A549 (cell line): Measurements from ENCODE around the gene DEAF1. TPM values are rescaled to one million over a fixed set of nuclear protein-coding genes. Genes with fewer than 3 reads are reported as not detected.

Source experiments
- ATAC-seq, 2 experiments: fragments of 200-7000 bp in 1 of 2; fragments of >200 bp in 1 of 2; cut with Nextera tagmentation in 1 of 2; cut with Tn5 transposase in 1 of 2; 3 replicates each; pipeline versions ENCODE4 v1.8.0 to v1.9.1; 2018 to 2020; ENCODE audit warnings: mild to moderate bottlenecking in 1 of 2, moderate library complexity in 1 of 2
- CTCF ChIA-PET: fragments of 300-600 bp; sonication (Branson Sonifier 250); formaldehyde crosslinking; extraction: SDS; loops from one replicate; lab custom pipeline; 2021; ENCODE audit warnings: antibody characterized with exemption, inconsistent platforms; lab: Yijun Ruan, JAX
- POLR2A ChIA-PET: fragments of 350-600 bp; formaldehyde crosslinking; extraction: SDS; loops from one replicate; lab custom pipeline; 2021; ENCODE audit warnings: antibody characterized with exemption, inconsistent platforms; lab: Yijun Ruan, JAX
- DNase-seq, 2 experiments: peaks; one replicate each; pipeline versions ENCODE4 v3.0.0 to v3.0.0-alpha.2; 2011 to 2016; ENCODE audit warnings: low read depth in 1 of 2, low spot score in 1 of 2
- FAIRE-seq: peaks from 2 replicates; lab custom pipeline; 2011; peaks lifted over from hg19 to GRCh38; lab: Jason Lieb, UNC
- H3K27ac ChIP-seq, 2 experiments: fragments of >200 bp; sonication (Bioruptor Twin); formaldehyde crosslinking; 3 replicates each; pipeline ENCODE4 v1.5.1; 2016 to 2017
- H3K4me1 ChIP-seq: fragments of >200 bp; sonication (Bioruptor Twin); formaldehyde crosslinking; 3 replicates; pipeline ENCODE4 v1.6.1; 2016
- H3K4me2 ChIP-seq: fragments of >200 bp; sonication (Bioruptor Twin); formaldehyde crosslinking; 3 replicates; pipeline ENCODE4 v1.6.1; 2016
- H3K4me3 ChIP-seq: fragments of >200 bp; sonication (Bioruptor Twin); formaldehyde crosslinking; 3 replicates; pipeline ENCODE4 v1.5.1; 2016
- H3K9me3 ChIP-seq: fragments of >200 bp; sonication (Bioruptor Twin); formaldehyde crosslinking; 3 replicates; pipeline ENCODE4 v1.6.1; 2016
- ATOH8 ChIP-seq: fragments of 250-450 bp; sonication (Bioruptor Pico); IDR thresholded peaks from 2 replicates; pipeline ENCODE4 v1.5.0; 2020; ENCODE audit warnings: low read depth, mild to moderate bottlenecking, moderate library complexity
- BHLHE40 ChIP-seq: IDR thresholded peaks from 2 replicates; pipeline ENCODE4 v1.6.1; 2012; ENCODE audit warnings: low read depth, low read length, inconsistent platforms
- CBX2 ChIP-seq: fragments of 200-600 bp; sonication (generic); IDR thresholded peaks from 2 replicates; pipeline ENCODE4 v1.6.1; 2016; ENCODE audit warnings: low read depth, mild to moderate bottlenecking, borderline replicate concordance
- E2F6 ChIP-seq: IDR thresholded peaks from 2 replicates; pipeline ENCODE4 v1.6.1; 2012; ENCODE audit warnings: low read depth, borderline replicate concordance
- FOSB ChIP-seq: fragments of 250-450 bp; sonication (Bioruptor Pico); IDR thresholded peaks from 2 replicates; pipeline ENCODE4 v1.5.0; 2020; ENCODE audit warnings: mild to moderate bottlenecking, moderate library complexity
- GATA3 ChIP-seq: IDR thresholded peaks from 2 replicates; pipeline ENCODE4 v1.6.1; 2012; ENCODE audit warnings: borderline replicate concordance
- HOXA7 ChIP-seq: fragments of 250-450 bp; sonication (Bioruptor Pico); IDR thresholded peaks from 2 replicates; pipeline ENCODE4 v1.5.0; 2020; ENCODE audit warnings: mild to moderate bottlenecking, moderate library complexity
- HOXB5 ChIP-seq: fragments of 250-450 bp; sonication (Bioruptor Pico); IDR thresholded peaks from 2 replicates; pipeline ENCODE4 v1.5.0; 2020; ENCODE audit warnings: mild to moderate bottlenecking, moderate library complexity
- JUN ChIP-seq, 2 experiments: fragments of >200 bp; sonication (Bioruptor Twin); formaldehyde crosslinking; IDR thresholded peaks; 2 replicates in 1 of 2; 3 replicates in 1 of 2; pipeline ENCODE4 v1.6.1; 2016 to 2017
- JUNB ChIP-seq: fragments of >200 bp; sonication (Bioruptor Twin); formaldehyde crosslinking; IDR thresholded peaks from 2 replicates; pipeline ENCODE4 v1.6.1; 2016
- KDM1A ChIP-seq: fragments of 200-600 bp; sonication (generic); IDR thresholded peaks from 2 replicates; pipeline ENCODE4 v1.6.1; 2016; ENCODE audit warnings: low read depth, mild to moderate bottlenecking
- MAFK ChIP-seq: fragments of 450-650 bp; IDR thresholded peaks from 2 replicates; pipeline ENCODE4 v1.6.1; 2014; ENCODE audit not compliant: partially characterized antibody
- MAX ChIP-seq: IDR thresholded peaks from 2 replicates; pipeline ENCODE4 v1.6.1; 2012
- MYC ChIP-seq: IDR thresholded peaks from 2 replicates; pipeline ENCODE4 v1.6.1; 2012; ENCODE audit warnings: mild to moderate bottlenecking, inconsistent platforms, low read length, improper control_type of control experiment, borderline replicate concordance
- NFE2L2 ChIP-seq: fragments of 150-350 bp; conservative IDR thresholded peaks from 2 replicates; pipeline ENCODE4 v1.6.1; 2014; ENCODE audit warnings: low read length
- NR3C1 ChIP-seq: fragments of >200 bp; sonication (Bioruptor Twin); formaldehyde crosslinking; IDR thresholded peaks from 3 replicates; pipeline ENCODE4 v1.6.1; 2017
- PBX3 ChIP-seq: IDR thresholded peaks from 2 replicates; pipeline ENCODE4 v1.6.1; 2012
- PHF8 ChIP-seq: fragments of 200-600 bp; sonication (generic); IDR thresholded peaks from 2 replicates; pipeline ENCODE4 v1.6.1; 2016; ENCODE audit warnings: low read depth, mild to moderate bottlenecking, antibody characterized with exemption, moderate library complexity, borderline replicate concordance
- POLR2A ChIP-seq: IDR thresholded peaks from 2 replicates; pipeline ENCODE4 v1.6.1; 2012; ENCODE audit warnings: mild to moderate bottlenecking, low read length
- POLR2AphosphoS2 ChIP-seq: conservative IDR thresholded peaks from 2 replicates; pipeline ENCODE4 v1.6.1; 2012; ENCODE audit warnings: low read length, improper control_type of control experiment, inconsistent platforms
- RAD21 ChIP-seq, 2 experiments: fragments of >200 bp in 1 of 2; sonication (Bioruptor Twin) in 1 of 2; formaldehyde crosslinking in 1 of 2; IDR thresholded peaks in 1 of 2; conservative IDR thresholded peaks in 1 of 2; 2 replicates in 1 of 2; 3 replicates in 1 of 2; pipeline ENCODE4 v1.6.1; 2012 to 2018; ENCODE audit warnings: inconsistent platforms in 1 of 2
- RARB ChIP-seq: fragments of 250-450 bp; sonication (Bioruptor Pico); IDR thresholded peaks from 2 replicates; pipeline ENCODE4 v1.8.0; 2021; ENCODE audit warnings: mild to moderate bottlenecking, moderate library complexity
- RCOR1 ChIP-seq: fragments of 150-350 bp; IDR thresholded peaks from 2 replicates; pipeline ENCODE4 v1.6.1; 2014; ENCODE audit warnings: antibody characterized with exemption, low read length, low read depth
- RNF2 ChIP-seq: fragments of 200-600 bp; sonication (generic); IDR thresholded peaks from 2 replicates; pipeline ENCODE4 v1.6.1; 2016; ENCODE audit warnings: low read depth, mild to moderate bottlenecking, antibody characterized with exemption, moderate library complexity, borderline replicate concordance
- SMC3 ChIP-seq: fragments of >200 bp; sonication (Bioruptor Twin); formaldehyde crosslinking; IDR thresholded peaks from 3 replicates; pipeline ENCODE4 v1.6.1; 2018; ENCODE audit warnings: inconsistent platforms
- SREBF2 ChIP-seq: fragments of 450-650 bp; IDR thresholded peaks from 2 replicates; pipeline ENCODE4 v1.6.1; 2014; ENCODE audit warnings: mild to moderate bottlenecking, moderate library complexity
- TFCP2L1 ChIP-seq: fragments of 250-450 bp; sonication (Bioruptor Pico); IDR thresholded peaks from 2 replicates; pipeline ENCODE4 v1.5.0; 2021; ENCODE audit warnings: mild to moderate bottlenecking
- TP53 ChIP-seq: fragments of 250-450 bp; sonication (Bioruptor Pico); IDR thresholded peaks from 2 replicates; pipeline ENCODE4 v1.5.0; 2021; ENCODE audit warnings: mild to moderate bottlenecking, moderate library complexity
- ZC3H11A ChIP-seq: fragments of 450-650 bp; IDR thresholded peaks from 2 replicates; pipeline ENCODE4 v1.6.1; 2014; ENCODE audit warnings: antibody characterized with exemption, mild to moderate bottlenecking
- ZFP36 ChIP-seq: fragments of 450-650 bp; IDR thresholded peaks from 2 replicates; pipeline ENCODE4 v1.6.1; 2014; ENCODE audit warnings: borderline replicate concordance; ENCODE audit not compliant: partially characterized antibody
- ZSCAN20 ChIP-seq: fragments of 250-450 bp; sonication (Bioruptor Pico); IDR thresholded peaks from 2 replicates; pipeline ENCODE4 v1.8.0; 2022; ENCODE audit warnings: mild to moderate bottlenecking, moderate library complexity
- WGBS: methylation state at CpG from one replicate; pipeline ENCODE4 v1.1.6; 2017; ENCODE audit errors: missing lambda C conversion rate; 5-methylcytosine and 5-hydroxymethylcytosine counted together
- polyA plus RNA-seq, 4 experiments: library from polyadenylated mRNA; depleted of rRNA in 3 of 4; stranded (reverse); fragments of >200 nt; fragmentation: RNase III in 1 of 4; extraction: RNeasy Plus Mini Kit Qiagen cat#74134 plus additional on column Dnase treatment in 1 of 4; gene quantifications; 2 replicates in 3 of 4; 3 replicates in 1 of 4; pipeline ENCODE4 v1.2.3, GENCODE V29; 2011 to 2017
- TF ChIP-seq, protein P1 (sequence below): fragments of 200-600 bp; sonication (generic); IDR thresholded peaks from 2 replicates; pipeline ENCODE4 v1.6.1; 2016; ENCODE audit warnings: antibody characterized with exemption, mild to moderate bottlenecking, moderate library complexity

Gene DEAF1
- polyA plus RNA-seq, 2 of the 4 experiments (the other 2 are of a cell fraction) = 16.0 to 24.0 TPM

DNA sequence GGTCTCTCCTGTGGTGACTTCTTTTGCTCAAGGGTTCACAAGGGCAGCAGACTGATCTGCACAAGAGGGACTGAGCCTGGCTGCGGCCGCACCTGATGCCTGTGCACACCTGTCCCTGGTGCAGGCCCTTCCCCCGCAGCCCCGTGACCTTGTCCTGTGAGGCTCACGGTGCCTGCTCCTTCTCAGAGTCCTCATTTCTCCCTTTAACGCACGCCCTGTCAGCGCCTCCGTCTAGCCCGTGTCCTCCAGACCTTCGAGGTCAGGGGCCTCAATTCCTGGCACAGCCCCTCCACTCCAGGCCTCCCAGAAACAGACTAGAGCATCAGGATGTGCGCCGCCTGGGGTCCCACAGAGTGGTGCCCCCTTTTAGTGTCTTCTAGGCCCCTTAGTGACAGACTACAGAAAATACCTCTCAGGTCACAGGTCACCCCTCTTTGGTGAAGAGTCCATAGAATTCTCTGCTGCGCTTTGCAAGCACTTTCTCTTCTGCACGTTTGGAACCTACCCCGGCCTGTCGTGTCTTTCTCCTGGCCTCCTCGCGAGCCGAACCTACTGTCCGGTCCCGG is 59.0 kb downstream of the DEAF1 start:
- DNase-seq = no peak

DNA sequence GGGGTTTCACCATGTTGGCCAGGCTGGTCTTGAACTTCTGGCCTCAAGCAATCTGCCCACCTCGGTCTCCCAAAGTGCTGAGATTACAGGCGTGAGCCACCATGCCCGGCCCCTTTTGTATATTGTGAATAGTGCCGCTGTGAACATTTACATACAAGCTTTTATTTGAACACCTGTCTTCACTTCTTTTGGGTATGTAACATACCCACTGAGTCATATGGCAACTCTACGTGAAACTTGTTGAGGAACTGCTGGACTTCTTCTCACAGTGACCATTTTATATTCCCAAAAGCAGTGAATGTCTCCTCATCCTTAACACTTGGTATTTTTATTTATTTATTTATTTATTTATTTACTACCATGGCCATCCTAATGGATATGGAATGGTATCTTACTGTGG is 64.2 kb downstream of the DEAF1 start:
- ATAC-seq (no peak), DNase-seq (no peak), FAIRE-seq (no peak)
- POLR2A ChIA-PET = no interaction called here
- Histone ChIP-seq H3K27ac (no peak overlapping the region), H3K4me2 (no peak overlapping the region), H3K9me3 (no peaks in the 10 kb centered on the region)
- 93% methylated on average over 5 of the region's 5 CpGs for WGBS
- TF ChIP-seq RCOR1 (no peak), ZSCAN20 (CRISPR knock-in tag) (no peak), KDM1A (no peak), TFCP2L1 (CRISPR knock-in tag) (no peak), POLR2A (no peak), MYC (no peak)
- TF ChIP-seq, all 56 proteins: peak for 0
- no peak overlapping the region for H3K4me3 ChIP-seq
- CTCF ChIA-PET = interaction anchor here (1.0 to 1.2 kb wide), 2 partner anchors 10 to 76 kb away, joined by 3 to 4 read pairs; no protein-coding TSS in a partner anchor
- H3K4me1 ChIP-seq = peaks cover 6% of the 10 kb centered on the region; the same call in 1 of the 3 replicates

More for the DNA sequence above, 59.0 kb downstream of the DEAF1 start:
- H3K4me1 ChIP-seq = 0 out of 3 replicates have a peak, but pooled peaks cover 4% of the 10 kb centered on the region
- no peak overlapping the region for H3K27ac ChIP-seq
- no peak for ATAC-seq
- WGBS = 89% methylated on average over 22 of the region's 22 CpGs
- H3K4me2 ChIP-seq = no peak overlapping the region
- TF ChIP-seq MAX (no peak), PHF8 (no peak), RARB (CRISPR knock-in tag) (no peak), SMC3 (no peak), HOXA7 (CRISPR knock-in tag) (no peak), HOXB5 (CRISPR knock-in tag) (no peak), E2F6 (no peak), FOSB (CRISPR knock-in tag) (no peak), POLR2AphosphoS2 (no peak), JUN (IDR thresholded peaks at IDR 0.05) (no peak), RNF2 (no peak), RAD21 (conservative IDR thresholded peaks at IDR 0.05 in 1 of 2, IDR thresholded peaks at IDR 0.05 in 1 of 2) (no peak), JUNB (no peak), POLR2A (no peak), TFCP2L1 (CRISPR knock-in tag) (no peak), NR3C1 (no peak), ZC3H11A (no peak), CBX2 (no peak)
- TF ChIP-seq, all 56 proteins: peak for 0
- no peaks in the 10 kb centered on the region for H3K9me3 ChIP-seq
- no peak for FAIRE-seq
- H3K4me3 ChIP-seq = no peak overlapping the region
- CTCF ChIA-PET = no interaction called here
- POLR2A ChIA-PET = no interaction called here

DNA sequence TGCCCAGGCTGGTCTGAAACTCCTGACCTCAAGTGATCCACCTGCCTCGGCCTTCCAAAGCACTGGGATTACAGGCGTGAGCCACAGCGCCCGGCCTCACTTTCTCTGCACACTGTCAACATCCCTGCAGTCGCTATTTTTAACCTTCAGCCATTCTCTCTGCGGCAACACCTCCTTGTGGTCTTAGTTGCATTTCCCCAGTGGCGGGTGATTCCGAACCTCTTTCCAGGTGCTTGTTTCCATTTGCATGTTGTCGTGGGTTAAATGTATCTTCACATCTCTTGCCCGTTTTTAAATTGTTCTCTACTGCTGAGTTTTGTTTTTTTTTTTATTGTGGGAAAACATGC is 65.8 kb downstream of the DEAF1 start:
- TF ChIP-seq NFE2L2 (no peak), PBX3 (no peak), BHLHE40 (no peak), SREBF2 (no peak), HOXA7 (CRISPR knock-in tag) (no peak), MAFK (no peak), ATOH8 (CRISPR knock-in tag) (no peak), ZFP36 (no peak), TP53 (CRISPR knock-in tag) (no peak), GATA3 (no peak)
- TF ChIP-seq, protein P1, sequence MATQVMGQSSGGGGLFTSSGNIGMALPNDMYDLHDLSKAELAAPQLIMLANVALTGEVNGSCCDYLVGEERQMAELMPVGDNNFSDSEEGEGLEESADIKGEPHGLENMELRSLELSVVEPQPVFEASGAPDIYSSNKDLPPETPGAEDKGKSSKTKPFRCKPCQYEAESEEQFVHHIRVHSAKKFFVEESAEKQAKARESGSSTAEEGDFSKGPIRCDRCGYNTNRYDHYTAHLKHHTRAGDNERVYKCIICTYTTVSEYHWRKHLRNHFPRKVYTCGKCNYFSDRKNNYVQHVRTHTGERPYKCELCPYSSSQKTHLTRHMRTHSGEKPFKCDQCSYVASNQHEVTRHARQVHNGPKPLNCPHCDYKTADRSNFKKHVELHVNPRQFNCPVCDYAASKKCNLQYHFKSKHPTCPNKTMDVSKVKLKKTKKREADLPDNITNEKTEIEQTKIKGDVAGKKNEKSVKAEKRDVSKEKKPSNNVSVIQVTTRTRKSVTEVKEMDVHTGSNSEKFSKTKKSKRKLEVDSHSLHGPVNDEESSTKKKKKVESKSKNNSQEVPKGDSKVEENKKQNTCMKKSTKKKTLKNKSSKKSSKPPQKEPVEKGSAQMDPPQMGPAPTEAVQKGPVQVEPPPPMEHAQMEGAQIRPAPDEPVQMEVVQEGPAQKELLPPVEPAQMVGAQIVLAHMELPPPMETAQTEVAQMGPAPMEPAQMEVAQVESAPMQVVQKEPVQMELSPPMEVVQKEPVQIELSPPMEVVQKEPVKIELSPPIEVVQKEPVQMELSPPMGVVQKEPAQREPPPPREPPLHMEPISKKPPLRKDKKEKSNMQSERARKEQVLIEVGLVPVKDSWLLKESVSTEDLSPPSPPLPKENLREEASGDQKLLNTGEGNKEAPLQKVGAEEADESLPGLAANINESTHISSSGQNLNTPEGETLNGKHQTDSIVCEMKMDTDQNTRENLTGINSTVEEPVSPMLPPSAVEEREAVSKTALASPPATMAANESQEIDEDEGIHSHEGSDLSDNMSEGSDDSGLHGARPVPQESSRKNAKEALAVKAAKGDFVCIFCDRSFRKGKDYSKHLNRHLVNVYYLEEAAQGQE = no peak
- TF ChIP-seq, all 56 proteins: peak for 0
- 82% methylated on average over 10 of the region's 10 CpGs for WGBS
- CTCF ChIA-PET = no interaction called here
- FAIRE-seq (no peak), ATAC-seq (no peak), DNase-seq (no peak)
- H3K4me2 ChIP-seq = no peak overlapping the region
- no peak overlapping the region for H3K4me3 ChIP-seq
- POLR2A ChIA-PET = no interaction called here
- peak overlapping the region in 1 of 2 experiments; percentile 60; a peak in 4 of 6 replicates for H3K27ac ChIP-seq
- H3K4me1 ChIP-seq = peaks cover 17% of the 10 kb centered on the region
- no peaks in the 10 kb centered on the region for H3K9me3 ChIP-seq
